NCI-H345 treated with DMSO at 0.1 percent for 48 hours (cell line): ENCODE data around the gene AKIRIN2.
"Not testable (repeated sequence)": the region's sequence is repeated elsewhere in the genome, so short reads cannot be mapped to it uniquely, and the experiment has no call there.

ENCODE experiments used
- DNase-seq: peaks from one replicate; lab custom pipeline; 2025; ENCODE audit not compliant: unreplicated experiment; lab: John Stamatoyannopoulos, UW

Gene AKIRIN2

GRCh38 chr6:87687893-87688292 lies 14.1 kb downstream of the AKIRIN2 start:
- DNase-seq = not testable (repeated sequence)

- no peak for DNase-seq
These were observed 14.7 kb downstream of the AKIRIN2 start for GRCh38 chr6:87687296-87687695.

DNA sequence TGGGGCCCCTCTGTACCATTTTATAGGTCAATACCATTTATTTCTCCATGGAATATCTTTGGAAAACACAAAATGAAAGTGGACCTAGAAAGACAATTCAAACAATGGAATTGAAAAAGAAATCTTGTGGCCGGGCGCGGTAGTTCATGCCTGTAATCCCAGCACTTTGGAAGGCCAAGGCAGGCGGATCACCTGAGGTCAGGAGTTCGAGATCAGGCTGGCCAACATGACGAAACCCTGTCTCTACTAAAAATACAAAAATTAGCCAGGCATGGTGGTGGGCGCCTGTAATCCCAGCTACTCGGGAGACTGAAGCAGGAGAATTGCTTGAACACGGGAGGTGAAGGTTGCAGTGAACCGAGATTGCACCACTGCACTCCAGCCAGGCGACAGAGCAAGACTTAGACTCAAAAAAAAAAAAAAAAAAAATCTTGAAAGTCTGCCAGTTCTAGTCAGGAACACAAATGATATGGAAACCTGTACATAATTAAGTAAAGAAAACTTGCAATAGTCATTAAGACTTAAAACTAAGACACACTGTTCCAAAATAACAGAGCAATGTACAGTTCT lies 15.3 kb downstream of the AKIRIN2 start:
- DNase-seq = not testable (repeated sequence)

- DNase-seq = no peak
These were observed 17.0 kb downstream of the AKIRIN2 start for GRCh38 chr6:87684895-87685654.

- DNase-seq = no peak
These were observed 18.1 kb downstream of the AKIRIN2 start for GRCh38 chr6:87683890-87684289.

DNA sequence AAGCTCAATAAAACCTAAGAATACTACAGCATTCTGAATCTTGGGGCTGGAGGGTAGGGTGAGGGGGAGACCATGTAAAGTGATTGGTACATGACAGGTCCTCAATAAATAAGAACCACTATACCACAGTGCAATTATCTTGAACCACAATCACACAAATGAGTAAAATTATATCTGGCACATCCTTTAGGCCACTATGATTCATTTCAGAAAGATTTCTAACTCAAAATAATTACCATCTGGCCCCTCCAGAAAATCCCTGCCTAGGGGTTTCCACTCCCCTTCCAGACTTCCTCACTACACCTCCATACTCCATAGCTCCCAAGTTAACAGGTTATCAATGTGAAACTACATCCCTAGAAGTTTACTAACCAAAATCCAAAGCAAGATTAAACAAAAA lies 19.7 kb downstream of the AKIRIN2 start:
- DNase-seq = no peak

DNA sequence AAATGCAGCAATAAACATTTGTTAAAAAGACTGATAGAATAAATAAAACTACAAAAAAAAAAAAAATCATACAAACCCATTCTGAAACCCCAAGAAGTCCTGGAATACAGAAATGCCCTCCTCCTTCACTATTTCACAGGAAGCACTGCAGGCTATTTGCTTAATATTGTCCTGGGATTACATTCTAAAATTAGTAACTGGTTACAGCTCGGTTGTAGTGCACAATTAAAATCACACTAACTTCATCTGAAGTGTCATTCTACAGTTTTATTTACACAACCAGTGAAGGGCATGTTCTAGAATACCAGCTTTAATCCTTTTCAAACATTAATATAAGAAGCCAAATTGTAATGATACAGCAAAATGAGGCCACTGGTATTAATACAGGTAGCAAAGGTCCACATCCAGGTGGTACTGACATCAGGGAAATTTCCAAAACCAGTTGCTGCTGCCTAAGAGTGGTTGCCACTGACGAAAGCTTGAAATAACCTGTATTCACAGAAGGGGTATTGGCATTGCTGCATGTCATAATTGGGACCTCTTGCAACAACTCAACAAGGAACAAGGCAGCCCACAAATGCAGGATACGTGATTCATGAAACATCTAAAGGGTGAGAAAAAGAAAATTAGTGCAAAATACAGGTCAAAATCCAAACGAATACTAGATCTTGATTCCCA lies 26.9 kb downstream of the AKIRIN2 start:
- peak; percentile 40 for DNase-seq

GRCh38 chr6:87674290-87674689 lies 27.7 kb downstream of the AKIRIN2 start:
- no peak for DNase-seq

- no peak for DNase-seq
These were observed 28.8 kb downstream of the AKIRIN2 start for GRCh38 chr6:87673237-87673636.

- no peak for DNase-seq
These were observed 29.4 kb downstream of the AKIRIN2 start for GRCh38 chr6:87672641-87673040.

GRCh38 chr6:87671555-87672029 lies 30.4 kb downstream of the AKIRIN2 start:
- DNase-seq = no peak

DNA sequence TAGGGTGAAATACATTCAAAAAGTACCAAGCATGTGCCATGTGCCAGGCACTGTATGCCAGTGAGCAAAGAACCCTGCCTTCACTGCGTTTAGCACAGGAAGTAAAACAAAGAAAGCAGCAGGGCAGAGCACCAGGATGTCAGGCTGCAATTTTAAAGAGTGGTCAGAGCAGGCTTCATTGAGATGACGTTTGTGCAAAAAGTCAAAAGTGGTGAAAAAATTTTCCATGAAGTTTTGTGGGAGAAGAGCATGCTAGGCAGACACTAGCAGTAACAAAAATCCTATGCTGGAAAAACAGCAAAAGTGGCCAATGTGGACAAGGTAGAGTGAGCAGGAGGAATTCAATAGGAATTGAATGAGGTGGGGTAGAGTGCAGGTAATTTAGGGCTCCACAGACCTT lies 31.3 kb downstream of the AKIRIN2 start:
- DNase-seq = no peak

DNA sequence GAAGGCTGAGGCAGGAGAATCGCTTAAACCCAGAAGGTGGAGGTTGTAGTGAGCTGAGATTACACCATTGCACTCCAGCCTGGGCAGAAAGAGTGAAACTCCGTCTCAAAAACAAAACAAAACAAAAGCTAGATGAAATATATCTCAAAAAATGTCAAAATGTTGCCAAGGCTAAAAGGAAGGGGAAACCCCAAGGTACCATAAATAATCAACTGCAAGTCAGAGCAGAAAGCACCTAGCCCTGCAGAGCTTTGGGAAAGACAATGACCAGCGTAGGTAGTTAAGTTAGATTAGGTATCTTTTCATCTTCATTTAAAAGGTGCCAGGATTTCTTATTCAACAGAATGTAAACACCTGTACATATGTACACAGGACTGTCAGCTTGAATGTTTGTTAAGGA lies 33.0 kb downstream of the AKIRIN2 start:
- no peak for DNase-seq

GRCh38 chr6:87668013-87668412 lies 34.0 kb downstream of the AKIRIN2 start:
- DNase-seq = no peak

DNA sequence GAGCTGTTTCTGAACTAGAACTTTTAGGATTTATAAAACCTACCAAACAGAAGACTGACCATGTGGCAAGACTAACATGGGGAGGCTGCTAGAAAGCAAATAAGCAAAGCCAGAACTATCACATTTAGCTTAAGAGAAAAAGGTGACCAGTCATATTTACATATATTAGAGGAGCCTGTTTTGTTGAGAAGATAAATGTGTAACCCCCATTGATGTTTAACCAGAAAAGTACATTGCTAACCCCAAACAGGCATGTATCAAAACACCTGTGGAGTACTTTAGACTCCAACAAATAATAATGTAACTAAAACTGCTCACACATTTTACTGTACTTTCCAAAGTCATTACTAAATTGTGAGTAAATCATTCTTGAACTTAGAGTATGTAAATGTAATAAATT lies 35.0 kb downstream of the AKIRIN2 start:
- no peak for DNase-seq

DNA sequence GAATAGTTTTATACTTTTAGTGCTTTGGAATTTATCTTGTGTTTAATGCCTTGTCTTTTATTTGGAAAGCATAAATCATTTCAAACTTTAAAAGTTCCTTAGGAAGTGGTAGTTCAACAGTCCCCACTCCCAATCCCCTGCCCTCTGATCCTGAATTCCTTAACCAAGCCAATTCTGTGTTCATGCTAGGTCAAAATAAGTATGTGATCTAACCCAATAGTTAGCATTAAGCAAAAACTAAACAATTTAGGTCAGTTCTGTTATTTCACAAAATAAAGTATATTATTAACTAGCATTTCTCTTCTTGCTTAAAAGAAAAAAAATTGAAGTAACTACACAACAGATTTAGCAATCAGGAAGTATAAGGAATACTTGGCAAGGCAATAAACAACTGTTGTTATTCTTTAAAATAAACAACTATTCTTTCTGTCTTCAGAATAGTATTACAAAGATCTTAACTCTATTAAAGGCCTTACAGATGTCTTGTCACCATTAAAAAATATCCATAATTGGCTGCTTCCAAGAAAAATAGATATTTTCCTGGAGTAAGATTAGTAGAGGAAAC lies 37.0 kb downstream of the AKIRIN2 start:
- DNase-seq = no peak

GRCh38 chr6:87663434-87663833 lies 38.6 kb downstream of the AKIRIN2 start:
- no peak for DNase-seq

DNA sequence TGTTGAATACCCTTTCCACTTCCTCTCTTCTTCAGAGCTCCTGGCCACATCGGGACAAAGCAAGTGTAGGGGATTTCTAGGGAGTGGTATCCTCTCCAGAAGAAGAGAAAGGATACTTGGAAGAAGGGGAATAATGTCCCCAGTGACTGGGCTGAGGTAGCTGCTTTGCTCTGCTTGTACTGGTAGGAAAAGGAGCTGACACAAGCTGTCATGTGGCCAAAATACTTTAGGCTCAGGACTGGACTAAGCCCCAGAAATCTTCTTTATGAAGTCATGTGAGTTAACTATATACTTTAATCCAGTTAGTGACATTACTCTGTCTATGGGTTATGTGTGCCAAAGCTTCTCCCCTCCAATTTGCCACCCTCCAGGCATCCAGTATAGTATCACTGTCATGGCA lies 40.5 kb downstream of the AKIRIN2 start:
- DNase-seq = no peak

DNA sequence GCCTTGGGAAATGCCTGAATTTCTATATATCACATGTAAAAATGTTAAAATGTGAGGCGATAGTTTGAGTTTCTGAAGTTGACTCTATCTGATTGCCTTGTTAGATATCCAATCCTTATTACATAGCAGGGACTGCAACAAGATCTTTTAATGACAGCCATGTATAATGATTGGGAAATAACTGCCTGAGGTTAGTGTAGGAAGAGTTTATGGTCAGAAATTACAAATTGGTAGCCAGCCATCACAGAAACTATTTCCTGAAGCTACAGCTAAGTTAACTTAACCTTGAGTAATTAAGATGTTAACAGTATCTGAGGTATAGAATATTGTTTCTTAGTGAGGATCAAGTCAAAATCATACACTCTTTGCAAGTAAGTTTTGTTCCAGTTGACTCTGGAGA lies 41.0 kb downstream of the AKIRIN2 start:
- DNase-seq = no peak

- no peak for DNase-seq
These were observed 41.7 kb downstream of the AKIRIN2 start for GRCh38 chr6:87660226-87660911.

- DNase-seq = no peak
These were observed 43.5 kb downstream of the AKIRIN2 start for GRCh38 chr6:87658516-87658915.
